OCI-LY3 (cell line): ENCODE measurements around the gene C16orf78.

Source experiments
- EZH2phosphoT487 ChIP-seq: fragments of 200-600 bp; shearing (Covaris generic); IDR thresholded peaks from 2 replicates; pipeline ENCODE4 v1.6.1; 2018; ENCODE audit warnings: antibody characterized with exemption, mixed run types, low read depth
- TF ChIP-seq, protein P1 (sequence below): fragments of 200-600, 300-600 bp; sonication (generic); IDR thresholded peaks from 2 replicates; pipeline ENCODE4 v1.5.1; 2014; ENCODE audit warnings: antibody characterized with exemption, low read length, low read depth

DNA sequence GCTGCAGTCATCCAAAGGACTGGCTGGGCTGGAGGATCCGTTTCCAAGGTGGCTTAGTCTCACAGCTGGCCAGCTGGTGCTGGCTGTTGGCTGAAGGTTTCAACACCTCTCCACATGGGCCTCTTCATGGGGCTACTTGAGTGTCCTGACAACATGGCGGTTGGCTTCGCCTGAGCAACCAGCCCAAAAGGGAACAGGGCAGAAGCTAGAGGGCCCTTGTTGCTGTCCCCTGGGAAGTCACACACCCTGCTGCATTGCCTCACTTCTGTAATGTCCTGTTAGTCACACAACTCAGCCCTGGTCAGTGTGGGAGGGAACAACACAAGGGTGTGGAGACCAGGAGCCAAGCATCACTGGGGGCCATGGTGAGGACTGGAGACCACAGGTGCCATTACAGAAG is 36.6 kb downstream of the C16orf78 start:
- TF ChIP-seq, protein P1, sequence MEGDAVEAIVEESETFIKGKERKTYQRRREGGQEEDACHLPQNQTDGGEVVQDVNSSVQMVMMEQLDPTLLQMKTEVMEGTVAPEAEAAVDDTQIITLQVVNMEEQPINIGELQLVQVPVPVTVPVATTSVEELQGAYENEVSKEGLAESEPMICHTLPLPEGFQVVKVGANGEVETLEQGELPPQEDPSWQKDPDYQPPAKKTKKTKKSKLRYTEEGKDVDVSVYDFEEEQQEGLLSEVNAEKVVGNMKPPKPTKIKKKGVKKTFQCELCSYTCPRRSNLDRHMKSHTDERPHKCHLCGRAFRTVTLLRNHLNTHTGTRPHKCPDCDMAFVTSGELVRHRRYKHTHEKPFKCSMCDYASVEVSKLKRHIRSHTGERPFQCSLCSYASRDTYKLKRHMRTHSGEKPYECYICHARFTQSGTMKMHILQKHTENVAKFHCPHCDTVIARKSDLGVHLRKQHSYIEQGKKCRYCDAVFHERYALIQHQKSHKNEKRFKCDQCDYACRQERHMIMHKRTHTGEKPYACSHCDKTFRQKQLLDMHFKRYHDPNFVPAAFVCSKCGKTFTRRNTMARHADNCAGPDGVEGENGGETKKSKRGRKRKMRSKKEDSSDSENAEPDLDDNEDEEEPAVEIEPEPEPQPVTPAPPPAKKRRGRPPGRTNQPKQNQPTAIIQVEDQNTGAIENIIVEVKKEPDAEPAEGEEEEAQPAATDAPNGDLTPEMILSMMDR, result no peak
- TF ChIP-seq EZH2phosphoT487, result no peak
